OCI-LY7 (cell line): Measurements from ENCODE around the gene TYK2. TPM values are rescaled to one million over a fixed set of nuclear protein-coding genes. Genes with fewer than 3 reads are reported as not detected.

ENCODE experiments used
- BruUV-seq: library from RNA; stranded (reverse); fragments of 400-500 nt; replicated peaks from 2 replicates; lab custom pipeline; 2021; lab: Mats Ljungman, UMichigan
- CTCF ChIA-PET: fragments of 300-600 bp; sonication (Branson Sonifier 250); formaldehyde crosslinking; loops from one replicate; lab custom pipeline; 2022; ENCODE audit warnings: antibody characterized with exemption; ENCODE audit not compliant: unreplicated experiment; lab: Charles Lee
- POLR2A ChIA-PET: fragments of 300-600 bp; sonication (Branson Sonifier 250); formaldehyde crosslinking; loops from one replicate; lab custom pipeline; 2022; ENCODE audit warnings: antibody characterized with exemption; lab: Charles Lee
- DNase-seq: peaks from one replicate; pipeline ENCODE4 v3.0.0-alpha.2; 2015; ENCODE audit warnings: low spot score
- H2AFZ ChIP-seq: fragments of 200-600 bp; sonication (generic), shearing (Covaris generic); 2 replicates; pipeline ENCODE4 v1.6.1; 2014; ENCODE audit warnings: mild to moderate bottlenecking, antibody characterized with exemption, low read length, moderate library complexity
- H3K27ac ChIP-seq: fragments of 200-600 bp; sonication (generic); 2 replicates; pipeline ENCODE4 v1.5.1; 2014; ENCODE audit warnings: mixed run types, low read depth, mild to moderate bottlenecking, moderate library complexity, low read length, inconsistent platforms; ENCODE audit not compliant: poor library complexity, severe bottlenecking
- H3K36me3 ChIP-seq: fragments of 200-600 bp; sonication (generic); 2 replicates; pipeline ENCODE4 v1.6.1; 2014; ENCODE audit warnings: mild to moderate bottlenecking, antibody characterized with exemption, low read length, moderate library complexity, mixed read lengths; ENCODE audit not compliant: insufficient read depth
- H3K4me1 ChIP-seq: fragments of 200-600 bp; sonication (generic); 2 replicates; pipeline ENCODE4 v1.5.1; 2014; ENCODE audit warnings: mild to moderate bottlenecking, low read length; ENCODE audit not compliant: insufficient read depth, poor library complexity, severe bottlenecking
- H3K4me2 ChIP-seq: fragments of 200-600 bp; sonication (generic); 2 replicates; pipeline ENCODE4 v1.6.1; 2014; ENCODE audit warnings: mild to moderate bottlenecking, low read length
- H3K4me3 ChIP-seq: fragments of 200-600 bp; sonication (generic); 2 replicates; pipeline ENCODE4 v1.5.1; 2014; ENCODE audit warnings: mild to moderate bottlenecking, low read depth, low read length; ENCODE audit not compliant: poor library complexity, severe bottlenecking
- H3K79me2 ChIP-seq: fragments of 200-600 bp; sonication (generic); 2 replicates; pipeline ENCODE4 v1.6.1; 2016; ENCODE audit warnings: low read depth, mild to moderate bottlenecking, low read length, moderate library complexity, mixed read lengths; ENCODE audit not compliant: insufficient read depth
- H3K9me2 ChIP-seq: fragments of 200-600 bp; sonication (generic); 2 replicates; pipeline ENCODE4 v1.6.1; 2016; ENCODE audit warnings: mild to moderate bottlenecking, low read length, mixed read lengths; ENCODE audit not compliant: insufficient read depth
- H3K9me3 ChIP-seq: fragments of 200-600 bp; sonication (generic); 2 replicates; pipeline ENCODE4 v1.6.1; 2014; ENCODE audit warnings: mild to moderate bottlenecking, mixed run types, low read length, mixed read lengths
- H4K20me1 ChIP-seq: fragments of 200-600 bp; sonication (generic); 2 replicates; pipeline ENCODE4 v1.6.1; 2014; ENCODE audit warnings: mild to moderate bottlenecking, antibody characterized with exemption, low read length, moderate library complexity, mixed read lengths; ENCODE audit not compliant: insufficient read depth
- EZH2phosphoT487 ChIP-seq: fragments of 200-600 bp; sonication (generic); IDR thresholded peaks from 2 replicates; pipeline ENCODE4 v1.6.1; 2018; ENCODE audit warnings: low read depth, borderline replicate concordance, mild to moderate bottlenecking, mixed run types, antibody characterized with exemption, low read length, moderate library complexity, mixed read lengths
- intact Hi-C: fragments of 100-400 bp; cut with micrococcal nuclease; formaldehyde crosslinking; loops from one replicate; pipeline ENCODE4 v1.10.0; 2022; ENCODE audit not compliant: unreplicated experiment
- total RNA-seq, 2 experiments: library from RNA; depleted of rRNA in 1 of 2; stranded (reverse); fragments of >200 nt in 1 of 2; shearing (Covaris generic) in 1 of 2; gene quantifications; 2 replicates each; pipeline ENCODE4 v1.2.3, GENCODE V29; 2014 to 2022
- TF ChIP-seq, protein P1 (sequence below): fragments of 200-600 bp; sonication (generic); conservative IDR thresholded peaks from 2 replicates; pipeline ENCODE4 v1.5.1; 2014; ENCODE audit warnings: mild to moderate bottlenecking, antibody characterized with exemption, low read length, moderate library complexity, mixed read lengths

Gene TYK2
- total RNA-seq, 2 experiments from 2014 or later: 185 to 216 TPM

DNA sequence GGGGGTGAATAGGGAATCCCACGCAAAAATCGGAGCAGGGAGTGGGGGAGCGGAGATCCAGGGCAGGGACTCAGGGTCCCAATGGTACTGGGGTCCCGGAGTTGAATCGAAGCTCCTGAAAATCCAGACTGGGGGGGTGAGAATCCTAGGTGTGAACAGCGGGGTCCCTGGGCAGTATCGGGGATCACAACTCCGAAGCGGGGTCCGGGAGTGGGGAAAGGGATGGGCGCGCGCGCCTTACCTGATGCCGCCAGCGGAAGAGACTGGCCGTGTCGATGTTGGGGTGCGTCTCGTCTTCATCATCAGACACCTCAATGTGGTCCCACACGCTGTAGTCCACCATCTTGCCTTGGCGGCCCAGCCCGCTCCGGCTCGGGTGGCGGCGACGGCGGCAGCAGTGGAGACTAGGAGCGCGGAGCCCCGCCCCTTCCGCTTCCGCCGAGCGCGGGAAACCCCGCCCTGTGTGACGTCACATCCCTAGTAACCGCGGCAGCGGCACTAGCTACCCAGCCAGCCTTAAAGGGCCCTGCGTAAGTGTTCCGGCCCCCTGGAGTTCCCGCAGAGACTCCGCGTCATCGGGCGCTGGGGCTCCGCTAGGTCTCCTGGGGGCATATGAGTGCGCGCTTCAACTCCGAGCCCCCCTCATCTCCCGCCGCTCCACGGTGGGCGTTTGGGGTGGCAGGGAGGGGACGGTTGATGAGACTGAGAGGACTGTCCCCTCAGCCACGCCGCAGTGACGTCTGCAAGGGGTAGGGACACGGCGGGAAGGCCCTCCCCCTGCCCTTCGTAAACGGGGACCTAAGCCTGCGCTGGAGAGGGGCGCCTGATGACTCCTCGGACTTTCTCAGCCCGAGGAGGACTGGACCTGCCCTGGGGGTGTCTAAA, 23.0 kb upstream of the TYK2 start, which contains the start of gene CDC37:
Gene CDC37, minus strand, starts transcription at position 406 of the 885 bp plus-strand sequence. Its CDS starts 63 bp downstream, at position 343.
- TSS peak; percentile 57 for BruUV-seq
- Histone ChIP-seq H4K20me1 (0 out of 2 replicates have a peak, but pooled peaks cover 6% of the 10 kb centered on the region), H3K36me3 (peaks cover 37% of the 10 kb centered on the region), H3K9me2 (no peaks in the 10 kb centered on the region), H3K79me2 (peaks cover 55% of the 10 kb centered on the region), H3K4me3 (peak within 1 kb of the TSS; percentile 83), H3K27ac (peak within 1 kb of the TSS; percentile 100), H3K4me2 (peak within 1 kb of the TSS; percentile 97), H3K9me3 (no peaks in the 10 kb centered on the region), H2AFZ (peak within 1 kb of the TSS; percentile 32; the same call in 1 of the 2 replicates), H3K4me1 (peaks cover 79% of the 10 kb centered on the region)
- ChIA-PET CTCF (interaction anchor here (0.6 kb wide), 1 partner anchor 19 kb away, joined by 7 read pairs; no protein-coding TSS in a partner anchor), POLR2A (interaction anchor here (0.7 to 1.5 kb wide), 4 partner anchors 15 to 216 kb away, joined by 3 read pairs; no protein-coding TSS in a partner anchor)
- peak; percentile 98 for DNase-seq
- intact Hi-C loops: loop anchor here (1.0 to 10.0 kb wide), 5 partner anchors 13 to 299 kb away; partner anchors contain the start of genes ANGPTL6, CDKN2D, ILF3 and PPAN
- TF ChIP-seq, protein P1, sequence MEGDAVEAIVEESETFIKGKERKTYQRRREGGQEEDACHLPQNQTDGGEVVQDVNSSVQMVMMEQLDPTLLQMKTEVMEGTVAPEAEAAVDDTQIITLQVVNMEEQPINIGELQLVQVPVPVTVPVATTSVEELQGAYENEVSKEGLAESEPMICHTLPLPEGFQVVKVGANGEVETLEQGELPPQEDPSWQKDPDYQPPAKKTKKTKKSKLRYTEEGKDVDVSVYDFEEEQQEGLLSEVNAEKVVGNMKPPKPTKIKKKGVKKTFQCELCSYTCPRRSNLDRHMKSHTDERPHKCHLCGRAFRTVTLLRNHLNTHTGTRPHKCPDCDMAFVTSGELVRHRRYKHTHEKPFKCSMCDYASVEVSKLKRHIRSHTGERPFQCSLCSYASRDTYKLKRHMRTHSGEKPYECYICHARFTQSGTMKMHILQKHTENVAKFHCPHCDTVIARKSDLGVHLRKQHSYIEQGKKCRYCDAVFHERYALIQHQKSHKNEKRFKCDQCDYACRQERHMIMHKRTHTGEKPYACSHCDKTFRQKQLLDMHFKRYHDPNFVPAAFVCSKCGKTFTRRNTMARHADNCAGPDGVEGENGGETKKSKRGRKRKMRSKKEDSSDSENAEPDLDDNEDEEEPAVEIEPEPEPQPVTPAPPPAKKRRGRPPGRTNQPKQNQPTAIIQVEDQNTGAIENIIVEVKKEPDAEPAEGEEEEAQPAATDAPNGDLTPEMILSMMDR: no peak
- no peak for TF ChIP-seq EZH2phosphoT487

DNA sequence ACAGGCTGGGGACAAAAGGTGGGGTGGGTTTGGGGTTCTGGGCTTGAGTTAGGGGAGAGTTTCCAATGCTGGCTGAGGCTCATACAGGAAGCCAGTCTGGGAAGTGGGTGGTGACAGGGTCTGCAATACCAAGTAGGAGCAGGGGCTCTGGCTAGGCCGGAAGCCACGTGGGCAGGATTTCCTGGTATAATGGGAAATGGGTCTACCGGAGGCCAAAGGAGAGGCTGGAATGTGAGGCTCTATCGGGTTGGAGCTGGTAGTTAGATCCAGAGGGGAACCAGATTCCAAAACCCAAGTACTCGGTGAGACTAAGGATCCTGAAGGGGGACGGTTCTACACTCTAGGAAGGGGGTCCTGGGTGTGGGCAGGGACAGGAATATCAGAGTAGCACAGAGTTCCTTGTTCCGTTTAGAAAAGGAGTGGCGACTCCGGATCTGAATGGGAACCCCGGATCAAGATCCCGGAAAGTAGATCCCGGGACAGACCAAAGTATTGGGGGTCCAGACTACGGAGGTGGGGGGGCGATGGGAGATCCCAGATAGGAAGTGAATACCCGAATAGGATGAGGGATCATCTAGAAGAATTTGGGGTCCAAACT, 22.2 kb upstream of the TYK2 start:
- TF ChIP-seq, protein P1: no peak
- no peak for TF ChIP-seq EZH2phosphoT487
- peaks cover 45% of the 10 kb centered on the region for H3K36me3 ChIP-seq
- CTCF ChIA-PET: no interaction called here
- intact Hi-C loops: loop anchor here (10.0 kb wide), 2 partner anchors 252 to 298 kb away; partner anchors contain the start of genes ANGPTL6, ILF3 and PPAN
- H3K79me2 ChIP-seq: peaks cover 62% of the 10 kb centered on the region
- peak overlapping the region; percentile 83 for H3K4me3 ChIP-seq
- H3K4me1 ChIP-seq: peaks cover 71% of the 10 kb centered on the region
- no peak overlapping the region for H2AFZ ChIP-seq
- 0 out of 2 replicates have a peak, but pooled peaks cover 6% of the 10 kb centered on the region for H4K20me1 ChIP-seq
- peak; percentile 41 for DNase-seq
- peak overlapping the region; percentile 56 for H3K27ac ChIP-seq
- peak overlapping the region; percentile 80 for H3K4me2 ChIP-seq
- BruUV-seq: no TSS peak
- POLR2A ChIA-PET: interaction anchor here (0.7 to 1.5 kb wide), 4 partner anchors 16 to 217 kb away, joined by 3 read pairs; no protein-coding TSS in a partner anchor
- H3K9me2 ChIP-seq: no peaks in the 10 kb centered on the region
- H3K9me3 ChIP-seq: no peaks in the 10 kb centered on the region
